ENCODE results near the gene C9orf152. TPM values are rescaled to one million over a fixed set of nuclear protein-coding genes. Genes with fewer than 3 reads are reported as not detected.
"Not testable (repeated sequence)": the region's sequence is repeated elsewhere in the genome, so short reads cannot be mapped to it uniquely, and the experiment has no call there.

The C9orf152 gene
- total and polyA plus RNA-seq, 7 donors: 0.08 TPM; not detected in 6

- Histone ChIP-seq H3K9me3 (no peaks in the 10 kb centered on the region), H3K27me3 (ENCODE audit: insufficient read depth in 3 of 3, low read length in 2 of 3) (no peaks in the 10 kb centered on the region), H3K4me1 (peaks cover 19% of the 10 kb centered on the region), H3K4me3 (peak overlapping the region; percentile 90), H3K36me3 (ENCODE audit: insufficient read depth in 1 of 2, low read depth in 1 of 2) (peaks cover 0 to 10% of the 10 kb centered on the region in 2 donors), H3K27ac (peak overlapping the region; percentile 86)
- intact Hi-C loops (cut with DNase I): no loop called here
- WGBS, 3 donors: 15 to 33% (median 25%) methylated on average over 17 of the region's 17 CpGs
- TF ChIP-seq CTCF (IDR thresholded peaks at IDR 0.05): no peak
- DNase-seq (no peak), ATAC-seq (no peak)
Observed at GRCh38 chr9:110255034-110255462, 47.1 kb upstream of the C9orf152 start.

- intact Hi-C loops (cut with DNase I): no loop called here
- no peaks in the 10 kb centered on the region for H3K27me3 ChIP-seq (ENCODE audit: insufficient read depth in 3 of 3, low read length in 2 of 3)
- DNase-seq (no peak), ATAC-seq (no peak)
- H3K9me3 ChIP-seq: no peaks in the 10 kb centered on the region
- peak overlapping the region; percentile 90 for H3K4me3 ChIP-seq
- peak overlapping the region; percentile 86 for H3K27ac ChIP-seq
- 87 to 92% (median 91%) methylated on average over 2 of the region's 2 CpGs for WGBS, 3 donors
- H3K36me3 ChIP-seq (ENCODE audit: insufficient read depth in 1 of 2, low read depth in 1 of 2): peaks cover 0 to 16% of the 10 kb centered on the region in 2 donors
- H3K4me1 ChIP-seq: peaks cover 19% of the 10 kb centered on the region
- TF ChIP-seq CTCF (IDR thresholded peaks at IDR 0.05): no peak
Observed at GRCh38 chr9:110254500-110254899, 46.5 kb upstream of the C9orf152 start.

GRCh38 chr9:110252509-110253139 is 44.7 kb upstream of the C9orf152 start:
- H3K4me3 ChIP-seq: no peak overlapping the region
- DNase-seq (no peak), ATAC-seq (no peak)
- H3K9me3 ChIP-seq: no peaks in the 10 kb centered on the region
- no peak for TF ChIP-seq CTCF (IDR thresholded peaks at IDR 0.05)
- H3K27me3 ChIP-seq (ENCODE audit: insufficient read depth in 3 of 3, low read length in 2 of 3): no peaks in the 10 kb centered on the region
- peaks cover 19% of the 10 kb centered on the region for H3K4me1 ChIP-seq
- intact Hi-C loops (cut with DNase I): no loop called here
- H3K27ac ChIP-seq: no peak overlapping the region
- peaks cover 4 to 34% of the 10 kb centered on the region in 2 donors for H3K36me3 ChIP-seq (ENCODE audit: insufficient read depth in 1 of 2, low read depth in 1 of 2)
- WGBS, 3 donors: 75 to 81% (median 79%) methylated on average over 10 of the region's 10 CpGs

GRCh38 chr9:110251770-110252169 is 43.8 kb upstream of the C9orf152 start:
- H3K4me3 ChIP-seq; intact Hi-C loops (cut with DNase I); H3K27me3 ChIP-seq (ENCODE audit: insufficient read depth in 3 of 3, low read length in 2 of 3); H3K9me3 ChIP-seq; ATAC-seq; H3K27ac ChIP-seq; DNase-seq: not testable (repeated sequence)
- peaks cover 4 to 43% of the 10 kb centered on the region in 2 donors for H3K36me3 ChIP-seq (ENCODE audit: insufficient read depth in 1 of 2, low read depth in 1 of 2)
- peaks cover 19% of the 10 kb centered on the region for H3K4me1 ChIP-seq
- 97 to 98% (median 97%) methylated on average over 5 of the region's 5 CpGs for WGBS, 3 donors

GRCh38 chr9:110251212-110251611 is 43.3 kb upstream of the C9orf152 start:
- intact Hi-C loops (cut with DNase I): no loop called here
- Histone ChIP-seq H3K4me1 (peaks cover 19% of the 10 kb centered on the region), H3K27ac (no peak overlapping the region), H3K4me3 (no peak overlapping the region), H3K27me3 (ENCODE audit: insufficient read depth in 3 of 3, low read length in 2 of 3) (no peaks in the 10 kb centered on the region), H3K36me3 (ENCODE audit: insufficient read depth in 1 of 2, low read depth in 1 of 2) (peaks cover 4 to 49% of the 10 kb centered on the region in 2 donors), H3K9me3 (no peaks in the 10 kb centered on the region)
- 85 to 88% (median 85%) methylated on average over 4 of the region's 4 CpGs for WGBS, 3 donors
- ATAC-seq: no peak
- no peak for DNase-seq
- no peak for TF ChIP-seq CTCF (IDR thresholded peaks at IDR 0.05)

Measured in psoas muscle (tissue), 8 donors.